ENCODE data around the gene OR6Y1. TPM values are rescaled to one million over a fixed set of nuclear protein-coding genes. Genes with fewer than 3 reads are reported as not detected.

Gene OR6Y1
- total RNA-seq, 1 experiment from 2014 or later: not detected

DNA sequence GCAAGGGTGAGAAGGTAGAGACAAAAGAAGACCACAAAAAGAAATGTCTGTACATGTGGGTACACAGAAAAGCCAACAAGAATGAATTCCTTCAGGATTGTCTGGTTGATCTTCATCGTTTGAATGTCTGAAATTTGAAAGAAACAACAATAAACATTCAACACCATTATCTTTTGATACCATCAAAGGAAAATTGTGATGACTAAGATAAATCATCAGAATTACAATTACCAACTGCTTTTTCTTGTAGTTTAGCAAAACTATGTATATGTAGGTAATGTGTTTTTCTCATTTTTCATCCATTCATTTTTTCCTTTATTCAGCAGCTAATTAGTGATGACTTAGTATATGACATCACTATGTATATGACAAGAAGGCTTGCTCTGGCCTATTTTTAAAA lies 25.5 kb upstream of the OR6Y1 start, which contains the start of gene OR10X1:
Gene OR10X1, minus strand, starts transcription at position 167 of the 400 bp plus-strand sequence. Its CDS starts 0 bp downstream, at position 167.
- H4K20me1 ChIP-seq (ENCODE audit: insufficient read depth): no peaks in the 10 kb centered on the region
- ATAC-seq: no peak
- H3K9me2 ChIP-seq (ENCODE audit: insufficient read depth): no peaks in the 10 kb centered on the region
- no TSS peak for BruUV-seq (replicated peaks)
- ChIA-PET POLR2A (no interaction called here), RAD21 (ENCODE audit: low non-redundant PET in 1 of 2, low total read pairs in 2 of 2, uncharacterized antibody in 2 of 2, unreplicated experiment in 2 of 2) (no interaction called here), CTCF (no interaction called here)
- intact Hi-C loops (cut with micrococcal nuclease): no loop called here
- H3K4me2 ChIP-seq (ENCODE audit: low read length): no peak within 1 kb of the TSS
- TF ChIP-seq SIN3A (IDR thresholded peaks at IDR 0.05; ENCODE audit: low read depth): no peak
- TF ChIP-seq POLR2A (IDR thresholded peaks at IDR 0.05; ENCODE audit: borderline replicate concordance, extremely low read depth, insufficient read depth, insufficient read length): no peak
- TF ChIP-seq, protein P1, sequence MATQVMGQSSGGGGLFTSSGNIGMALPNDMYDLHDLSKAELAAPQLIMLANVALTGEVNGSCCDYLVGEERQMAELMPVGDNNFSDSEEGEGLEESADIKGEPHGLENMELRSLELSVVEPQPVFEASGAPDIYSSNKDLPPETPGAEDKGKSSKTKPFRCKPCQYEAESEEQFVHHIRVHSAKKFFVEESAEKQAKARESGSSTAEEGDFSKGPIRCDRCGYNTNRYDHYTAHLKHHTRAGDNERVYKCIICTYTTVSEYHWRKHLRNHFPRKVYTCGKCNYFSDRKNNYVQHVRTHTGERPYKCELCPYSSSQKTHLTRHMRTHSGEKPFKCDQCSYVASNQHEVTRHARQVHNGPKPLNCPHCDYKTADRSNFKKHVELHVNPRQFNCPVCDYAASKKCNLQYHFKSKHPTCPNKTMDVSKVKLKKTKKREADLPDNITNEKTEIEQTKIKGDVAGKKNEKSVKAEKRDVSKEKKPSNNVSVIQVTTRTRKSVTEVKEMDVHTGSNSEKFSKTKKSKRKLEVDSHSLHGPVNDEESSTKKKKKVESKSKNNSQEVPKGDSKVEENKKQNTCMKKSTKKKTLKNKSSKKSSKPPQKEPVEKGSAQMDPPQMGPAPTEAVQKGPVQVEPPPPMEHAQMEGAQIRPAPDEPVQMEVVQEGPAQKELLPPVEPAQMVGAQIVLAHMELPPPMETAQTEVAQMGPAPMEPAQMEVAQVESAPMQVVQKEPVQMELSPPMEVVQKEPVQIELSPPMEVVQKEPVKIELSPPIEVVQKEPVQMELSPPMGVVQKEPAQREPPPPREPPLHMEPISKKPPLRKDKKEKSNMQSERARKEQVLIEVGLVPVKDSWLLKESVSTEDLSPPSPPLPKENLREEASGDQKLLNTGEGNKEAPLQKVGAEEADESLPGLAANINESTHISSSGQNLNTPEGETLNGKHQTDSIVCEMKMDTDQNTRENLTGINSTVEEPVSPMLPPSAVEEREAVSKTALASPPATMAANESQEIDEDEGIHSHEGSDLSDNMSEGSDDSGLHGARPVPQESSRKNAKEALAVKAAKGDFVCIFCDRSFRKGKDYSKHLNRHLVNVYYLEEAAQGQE (IDR thresholded peaks at IDR 0.05; ENCODE audit: low read depth): no peak
- TF ChIP-seq YY1 (IDR thresholded peaks at IDR 0.05; ENCODE audit: extremely low read depth, insufficient replicate concordance, low read depth, low read length): no peak
- TF ChIP-seq EZH2 (IDR thresholded peaks at IDR 0.05): no peak
- TF ChIP-seq, protein P2, sequence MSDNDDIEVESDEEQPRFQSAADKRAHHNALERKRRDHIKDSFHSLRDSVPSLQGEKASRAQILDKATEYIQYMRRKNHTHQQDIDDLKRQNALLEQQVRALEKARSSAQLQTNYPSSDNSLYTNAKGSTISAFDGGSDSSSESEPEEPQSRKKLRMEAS (IDR thresholded peaks at IDR 0.05): no peak
- TF ChIP-seq ZFX (IDR thresholded peaks at IDR 0.05): no peak
- no peak for TF ChIP-seq ZNF274 (IDR thresholded peaks at IDR 0.05; ENCODE audit: low read depth, low read length)
- TF ChIP-seq, protein P3, sequence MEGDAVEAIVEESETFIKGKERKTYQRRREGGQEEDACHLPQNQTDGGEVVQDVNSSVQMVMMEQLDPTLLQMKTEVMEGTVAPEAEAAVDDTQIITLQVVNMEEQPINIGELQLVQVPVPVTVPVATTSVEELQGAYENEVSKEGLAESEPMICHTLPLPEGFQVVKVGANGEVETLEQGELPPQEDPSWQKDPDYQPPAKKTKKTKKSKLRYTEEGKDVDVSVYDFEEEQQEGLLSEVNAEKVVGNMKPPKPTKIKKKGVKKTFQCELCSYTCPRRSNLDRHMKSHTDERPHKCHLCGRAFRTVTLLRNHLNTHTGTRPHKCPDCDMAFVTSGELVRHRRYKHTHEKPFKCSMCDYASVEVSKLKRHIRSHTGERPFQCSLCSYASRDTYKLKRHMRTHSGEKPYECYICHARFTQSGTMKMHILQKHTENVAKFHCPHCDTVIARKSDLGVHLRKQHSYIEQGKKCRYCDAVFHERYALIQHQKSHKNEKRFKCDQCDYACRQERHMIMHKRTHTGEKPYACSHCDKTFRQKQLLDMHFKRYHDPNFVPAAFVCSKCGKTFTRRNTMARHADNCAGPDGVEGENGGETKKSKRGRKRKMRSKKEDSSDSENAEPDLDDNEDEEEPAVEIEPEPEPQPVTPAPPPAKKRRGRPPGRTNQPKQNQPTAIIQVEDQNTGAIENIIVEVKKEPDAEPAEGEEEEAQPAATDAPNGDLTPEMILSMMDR (IDR thresholded peaks at IDR 0.05 in 2 of 3, conservative IDR thresholded peaks at IDR 0.05 in 1 of 3; ENCODE audit: borderline replicate concordance in 1 of 3, insufficient read depth in 1 of 3, low read depth in 2 of 3, low read length in 2 of 3): no peak
- no peak within 1 kb of the TSS for H3K9ac ChIP-seq (ENCODE audit: low read length)
- H3K27me3 ChIP-seq (ENCODE audit: insufficient read depth, low read length): no peaks in the 10 kb centered on the region
- no peak within 1 kb of the TSS for H3K4me3 ChIP-seq (replicated peaks in 1 of 2; ENCODE audit: low read depth in 1 of 2, low read length in 2 of 2)
- no peaks in the 10 kb centered on the region for H3K79me2 ChIP-seq (ENCODE audit: insufficient read depth, low read length)
- no peak for DNase-seq (ENCODE audit: low read depth, low spot score)
- H3K27ac ChIP-seq (ENCODE audit: low read depth, low read length): no peak within 1 kb of the TSS
- H3K36me3 ChIP-seq (ENCODE audit: control insufficient read depth in 1 of 2, insufficient read depth in 2 of 2, low read length in 2 of 2): no peaks in the 10 kb centered on the region
- no peaks in the 10 kb centered on the region for H3K4me1 ChIP-seq (ENCODE audit: control insufficient read depth in 1 of 2, insufficient read depth in 2 of 2, low read length in 2 of 2)
- H3K9me3 ChIP-seq (ENCODE audit: control insufficient read depth in 1 of 2, insufficient read depth in 1 of 2, low read depth in 1 of 2, low read length in 2 of 2): no peaks in the 10 kb centered on the region
- H2AFZ ChIP-seq (ENCODE audit: low read depth, low read length, poor library complexity, severe bottlenecking): no peak within 1 kb of the TSS

Data from HCT116 (cell line).